ENCODE results near the gene LRP2.
"Not testable (repeated sequence)": the region's sequence is repeated elsewhere in the genome, so short reads cannot be mapped to it uniquely, and the experiment has no call there.

LRP2 gene

GRCh38 chr2:169178804-169179390 is 183.4 kb downstream of the LRP2 start:
- in situ Hi-C loops (cut with MboI; ENCODE audit: low sequenced_read_pairs), result no loop called here

GRCh38 chr2:169178364-169178763 is 184.0 kb downstream of the LRP2 start:
- in situ Hi-C loops (cut with MboI; ENCODE audit: low sequenced_read_pairs), result no loop called here

- in situ Hi-C loops (cut with MboI; ENCODE audit: low sequenced_read_pairs), result no loop called here
These were observed 187.2 kb downstream of the LRP2 start for GRCh38 chr2:169175112-169175511.

- in situ Hi-C loops (cut with MboI; ENCODE audit: low sequenced_read_pairs), result no loop called here
These were observed 188.5 kb downstream of the LRP2 start for GRCh38 chr2:169173876-169174275.

- in situ Hi-C loops (cut with MboI; ENCODE audit: low sequenced_read_pairs), result no loop called here
These were observed 189.4 kb downstream of the LRP2 start for GRCh38 chr2:169172914-169173313.

GRCh38 chr2:169172151-169172735 is 190.1 kb downstream of the LRP2 start:
- in situ Hi-C loops (cut with MboI; ENCODE audit: low sequenced_read_pairs), result no loop called here

GRCh38 chr2:169165791-169166190 is 196.5 kb downstream of the LRP2 start:
- in situ Hi-C loops (cut with MboI; ENCODE audit: low sequenced_read_pairs), result no loop called here

- in situ Hi-C loops (cut with MboI; ENCODE audit: low sequenced_read_pairs), result no loop called here
These were observed 198.0 kb downstream of the LRP2 start for GRCh38 chr2:169164311-169164710.

GRCh38 chr2:169162613-169163012 is 199.7 kb downstream of the LRP2 start:
- in situ Hi-C loops (cut with MboI; ENCODE audit: low sequenced_read_pairs), result no loop called here

GRCh38 chr2:169160926-169161481 is 201.3 kb downstream of the LRP2 start:
- in situ Hi-C loops (cut with MboI; ENCODE audit: low sequenced_read_pairs), result no loop called here

- in situ Hi-C loops (cut with MboI; ENCODE audit: low sequenced_read_pairs), result no loop called here
These were observed 202.6 kb downstream of the LRP2 start for GRCh38 chr2:169159686-169160085.

- in situ Hi-C loops (cut with MboI; ENCODE audit: low sequenced_read_pairs), result no loop called here
These were observed 203.5 kb downstream of the LRP2 start for GRCh38 chr2:169158874-169159273.

GRCh38 chr2:169146220-169146619 is 216.1 kb downstream of the LRP2 start:
- in situ Hi-C loops (cut with MboI; ENCODE audit: low sequenced_read_pairs), result no loop called here

- in situ Hi-C loops (cut with MboI; ENCODE audit: low sequenced_read_pairs), result no loop called here
These were observed 218.3 kb downstream of the LRP2 start for GRCh38 chr2:169143998-169144397.

- in situ Hi-C loops (cut with MboI; ENCODE audit: low sequenced_read_pairs), result no loop called here
These were observed 220.5 kb downstream of the LRP2 start for GRCh38 chr2:169141713-169142352.

GRCh38 chr2:169139993-169140767 is 222.2 kb downstream of the LRP2 start:
- in situ Hi-C loops (cut with MboI; ENCODE audit: low sequenced_read_pairs), result no loop called here

- in situ Hi-C loops (cut with MboI; ENCODE audit: low sequenced_read_pairs), result no loop called here
These were observed 223.2 kb downstream of the LRP2 start for GRCh38 chr2:169139145-169139544.

GRCh38 chr2:169137924-169138323 is 224.4 kb downstream of the LRP2 start:
- in situ Hi-C loops (cut with MboI; ENCODE audit: low sequenced_read_pairs), result no loop called here

GRCh38 chr2:169136885-169137534 is 225.3 kb downstream of the LRP2 start:
- in situ Hi-C loops (cut with MboI; ENCODE audit: low sequenced_read_pairs), result no loop called here

- in situ Hi-C loops (cut with MboI; ENCODE audit: low sequenced_read_pairs), result not testable (repeated sequence)
These were observed 225.9 kb downstream of the LRP2 start for GRCh38 chr2:169136428-169136827.

GRCh38 chr2:169134272-169134671 is 228.1 kb downstream of the LRP2 start:
- in situ Hi-C loops (cut with MboI; ENCODE audit: low sequenced_read_pairs), result not testable (repeated sequence)

Measured in HL-60/S4 treated with phorbol 12-myristate 13-acetate at 8.2 ng/mL for 4 days and 3 days (cell line).